NT2/D1 (cell line): Measurements from ENCODE around the gene OR10V1.

Experiments
- SUZ12 ChIP-seq: IDR thresholded peaks from 2 replicates; pipeline ENCODE4 v1.6.1; 2011; ENCODE audit not compliant: insufficient read length, insufficient read depth; ENCODE audit errors: extremely low read depth
- YY1 ChIP-seq: IDR thresholded peaks from 2 replicates; pipeline ENCODE4 v1.6.1; 2011; ENCODE audit not compliant: insufficient read length, insufficient read depth

GRCh38 chr11:59669611-59670009, 44.0 kb downstream of the OR10V1 start:
- TF ChIP-seq YY1 (no peak), SUZ12 (no peak)
